ENCODE measurements around the gene SLC38A10. TPM values are rescaled to one million over a fixed set of nuclear protein-coding genes. Genes with fewer than 3 reads are reported as not detected.
A peak's percentile ranks its signal among the peaks of the same experiment; 100 is the strongest.

Gene SLC38A10
- total RNA-seq, 1 donor from 2014 or later: 116 TPM

DNA sequence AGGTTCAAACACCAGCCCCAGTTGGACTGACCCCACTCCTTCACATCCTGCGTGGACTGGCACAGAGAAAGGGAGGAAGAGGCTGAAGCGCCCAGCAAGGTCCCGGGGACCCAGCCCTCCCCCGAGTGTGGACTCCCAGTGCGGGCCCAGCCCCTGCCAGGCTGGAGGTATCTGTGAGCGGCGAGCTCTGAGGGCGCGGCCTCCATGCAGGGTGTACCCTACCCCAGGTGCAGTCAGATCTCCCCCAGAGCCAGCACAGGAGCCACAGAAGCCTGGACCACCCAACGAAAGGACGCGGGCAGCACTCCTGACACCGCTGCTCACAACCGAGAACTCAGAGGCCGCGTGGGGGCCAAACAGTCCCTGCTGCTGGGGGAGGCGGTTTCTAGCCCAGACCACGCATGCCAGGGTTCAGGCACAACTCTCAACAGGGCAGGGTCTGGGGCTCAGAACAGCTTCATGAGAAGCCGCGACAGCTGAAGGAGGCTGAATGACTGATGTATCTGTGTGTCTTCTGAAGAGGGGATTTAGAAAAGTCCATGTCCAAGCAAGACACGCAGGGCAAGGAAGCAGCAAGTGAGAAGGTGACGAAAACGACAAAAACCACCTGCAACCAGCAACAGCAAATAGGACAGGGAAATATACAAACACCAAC lies 8.5 kb downstream of the SLC38A10 start:
- Mint-ChIP-seq H3K27me3 (ENCODE audit: low read depth) (no peaks in the 10 kb centered on the region), H3K4me1 (ENCODE audit: low read depth) (peaks cover 18% of the 10 kb centered on the region), H3K9me3 (ENCODE audit: low read depth) (no peaks in the 10 kb centered on the region), H3K36me3 (ENCODE audit: low read depth) (peaks cover 8% of the 10 kb centered on the region), H3K27ac (ENCODE audit: unreplicated experiment) (peak overlapping the region; percentile 49), H3K4me3 (ENCODE audit: unreplicated experiment) (no peak overlapping the region)
- TF ChIP-seq, protein P1, sequence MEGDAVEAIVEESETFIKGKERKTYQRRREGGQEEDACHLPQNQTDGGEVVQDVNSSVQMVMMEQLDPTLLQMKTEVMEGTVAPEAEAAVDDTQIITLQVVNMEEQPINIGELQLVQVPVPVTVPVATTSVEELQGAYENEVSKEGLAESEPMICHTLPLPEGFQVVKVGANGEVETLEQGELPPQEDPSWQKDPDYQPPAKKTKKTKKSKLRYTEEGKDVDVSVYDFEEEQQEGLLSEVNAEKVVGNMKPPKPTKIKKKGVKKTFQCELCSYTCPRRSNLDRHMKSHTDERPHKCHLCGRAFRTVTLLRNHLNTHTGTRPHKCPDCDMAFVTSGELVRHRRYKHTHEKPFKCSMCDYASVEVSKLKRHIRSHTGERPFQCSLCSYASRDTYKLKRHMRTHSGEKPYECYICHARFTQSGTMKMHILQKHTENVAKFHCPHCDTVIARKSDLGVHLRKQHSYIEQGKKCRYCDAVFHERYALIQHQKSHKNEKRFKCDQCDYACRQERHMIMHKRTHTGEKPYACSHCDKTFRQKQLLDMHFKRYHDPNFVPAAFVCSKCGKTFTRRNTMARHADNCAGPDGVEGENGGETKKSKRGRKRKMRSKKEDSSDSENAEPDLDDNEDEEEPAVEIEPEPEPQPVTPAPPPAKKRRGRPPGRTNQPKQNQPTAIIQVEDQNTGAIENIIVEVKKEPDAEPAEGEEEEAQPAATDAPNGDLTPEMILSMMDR (IDR thresholded peaks at IDR 0.05): no peak
- no peak for DNase-seq (ENCODE audit: low spot score)

- TF ChIP-seq, protein P1 (IDR thresholded peaks at IDR 0.05): no peak
- Mint-ChIP-seq H3K4me3 (ENCODE audit: unreplicated experiment) (no peak overlapping the region), H3K4me1 (ENCODE audit: low read depth) (peaks cover 18% of the 10 kb centered on the region), H3K27ac (ENCODE audit: unreplicated experiment) (peak overlapping the region; percentile 87), H3K36me3 (ENCODE audit: low read depth) (peaks cover 8% of the 10 kb centered on the region), H3K27me3 (ENCODE audit: low read depth) (no peaks in the 10 kb centered on the region), H3K9me3 (ENCODE audit: low read depth) (no peaks in the 10 kb centered on the region)
- no peak for DNase-seq (ENCODE audit: low spot score)
Measured at GRCh38 chr17:81285894-81286293, 9.2 kb downstream of the SLC38A10 start.

GRCh38 chr17:81285179-81285878 lies 9.8 kb downstream of the SLC38A10 start:
- Mint-ChIP-seq H3K27ac (ENCODE audit: unreplicated experiment) (peak overlapping the region; percentile 87), H3K36me3 (ENCODE audit: low read depth) (peaks cover 10% of the 10 kb centered on the region)

GRCh38 chr17:81282876-81283275 lies 12.2 kb downstream of the SLC38A10 start:
- H3K27ac Mint-ChIP-seq (ENCODE audit: unreplicated experiment): no peak overlapping the region
- TF ChIP-seq, protein P1 (IDR thresholded peaks at IDR 0.05): no peak
- DNase-seq (ENCODE audit: low spot score): no peak
- no peaks in the 10 kb centered on the region for H3K27me3 Mint-ChIP-seq (ENCODE audit: low read depth)
- no peak overlapping the region for H3K4me3 Mint-ChIP-seq (ENCODE audit: unreplicated experiment)
- H3K36me3 Mint-ChIP-seq (ENCODE audit: low read depth): peaks cover 18% of the 10 kb centered on the region
- H3K9me3 Mint-ChIP-seq (ENCODE audit: low read depth): no peaks in the 10 kb centered on the region
- H3K4me1 Mint-ChIP-seq (ENCODE audit: low read depth): peaks cover 18% of the 10 kb centered on the region

More at GRCh38 chr17:81285179-81285878, 9.8 kb downstream of the SLC38A10 start:
- H3K27me3 Mint-ChIP-seq (ENCODE audit: low read depth): no peaks in the 10 kb centered on the region
- DNase-seq (ENCODE audit: low spot score): no peak
- TF ChIP-seq, protein P1 (IDR thresholded peaks at IDR 0.05): no peak
- H3K4me3 Mint-ChIP-seq (ENCODE audit: unreplicated experiment): peak overlapping the region; percentile 64
- H3K4me1 Mint-ChIP-seq (ENCODE audit: low read depth): peaks cover 18% of the 10 kb centered on the region
- no peaks in the 10 kb centered on the region for H3K9me3 Mint-ChIP-seq (ENCODE audit: low read depth)

DNA sequence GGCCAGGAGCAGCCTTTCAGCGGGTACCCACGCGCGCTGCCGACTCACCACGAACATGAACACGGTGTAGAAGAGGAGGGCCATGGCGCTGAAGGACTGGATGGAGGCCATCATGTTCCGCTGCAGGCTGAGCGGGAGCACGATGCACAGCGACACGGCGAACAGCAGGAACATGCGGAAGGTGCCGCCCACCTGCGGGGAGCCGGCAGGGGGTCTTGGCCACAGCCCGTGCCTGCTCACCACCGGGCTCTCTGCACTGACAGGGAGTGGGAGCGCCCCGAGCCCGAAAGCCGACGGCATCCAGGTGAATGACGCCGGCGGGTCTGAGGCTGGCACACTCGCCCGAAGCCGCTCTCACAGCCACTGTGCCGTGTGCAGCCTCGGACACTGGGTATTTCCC lies 13.0 kb downstream of the SLC38A10 start:
- H3K36me3 Mint-ChIP-seq (ENCODE audit: low read depth): peaks cover 16% of the 10 kb centered on the region
- H3K9me3 Mint-ChIP-seq (ENCODE audit: low read depth): no peaks in the 10 kb centered on the region
- peak; percentile 92 for DNase-seq (ENCODE audit: low spot score)
- no peak overlapping the region for H3K27ac Mint-ChIP-seq (ENCODE audit: unreplicated experiment)
- TF ChIP-seq, protein P1 (IDR thresholded peaks at IDR 0.05): no peak
- H3K4me3 Mint-ChIP-seq (ENCODE audit: unreplicated experiment): no peak overlapping the region
- H3K27me3 Mint-ChIP-seq (ENCODE audit: low read depth): no peaks in the 10 kb centered on the region
- peaks cover 18% of the 10 kb centered on the region for H3K4me1 Mint-ChIP-seq (ENCODE audit: low read depth)
